ENCODE measurements around the gene THPO.
A peak's percentile ranks its signal among the peaks of the same experiment; 100 is the strongest.

The THPO gene

GRCh38 chr3:184362668-184363546 is 15.1 kb downstream of the THPO start:
- DNase-seq (ENCODE audit: low spot score) = peak; percentile 99

DNA sequence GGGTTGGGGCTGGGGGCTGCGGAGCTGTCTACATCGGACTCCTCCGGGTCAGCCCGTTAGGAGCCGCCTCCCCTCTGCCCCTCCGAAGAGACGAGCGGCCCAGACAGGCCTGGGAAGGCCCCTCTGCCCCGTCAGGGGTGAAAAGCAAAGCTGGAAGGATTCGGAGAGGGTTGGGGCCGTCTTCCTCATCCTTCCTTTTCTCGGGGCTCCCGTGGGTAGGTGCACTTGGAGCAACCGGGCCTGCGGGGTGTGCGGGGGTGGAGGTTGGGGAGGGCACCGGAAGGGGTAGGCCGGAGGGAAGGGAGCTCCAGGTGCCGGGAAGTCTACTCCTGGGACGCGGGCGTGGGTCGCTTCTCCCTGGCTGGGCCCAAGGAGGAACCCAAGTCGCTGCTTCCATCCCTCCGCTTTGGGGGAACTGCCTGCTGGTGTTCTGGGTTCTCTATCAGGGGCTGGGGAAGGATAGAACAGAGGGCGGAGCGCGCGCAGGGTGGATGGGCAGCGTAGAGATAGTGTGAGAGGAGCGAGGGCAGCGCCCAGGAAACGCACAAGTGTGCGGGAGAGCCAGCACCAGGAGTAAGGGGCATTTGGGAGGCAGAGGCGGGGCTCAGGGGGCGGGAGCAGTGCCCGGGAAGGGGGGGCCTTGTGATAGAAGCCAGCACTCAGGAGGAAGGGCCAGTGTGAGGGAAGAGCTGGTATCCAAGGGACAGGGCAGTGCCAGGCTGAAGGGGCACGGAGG is 15.9 kb downstream of the THPO start:
- DNase-seq (ENCODE audit: low spot score) = peak; percentile 66

GRCh38 chr3:184361532-184361931 is 16.5 kb downstream of the THPO start, which contains the start of the genes CLCN2 and POLR2H:
CLCN2 (minus strand) TSS chr3:184361605; CDS start chr3:184361479, 126 bp downstream.
POLR2H (plus strand) TSS chr3:184361710; CDS start chr3:184363493, 1,783 bp downstream.
- peak; percentile 62 for DNase-seq (ENCODE audit: low spot score)

DNA sequence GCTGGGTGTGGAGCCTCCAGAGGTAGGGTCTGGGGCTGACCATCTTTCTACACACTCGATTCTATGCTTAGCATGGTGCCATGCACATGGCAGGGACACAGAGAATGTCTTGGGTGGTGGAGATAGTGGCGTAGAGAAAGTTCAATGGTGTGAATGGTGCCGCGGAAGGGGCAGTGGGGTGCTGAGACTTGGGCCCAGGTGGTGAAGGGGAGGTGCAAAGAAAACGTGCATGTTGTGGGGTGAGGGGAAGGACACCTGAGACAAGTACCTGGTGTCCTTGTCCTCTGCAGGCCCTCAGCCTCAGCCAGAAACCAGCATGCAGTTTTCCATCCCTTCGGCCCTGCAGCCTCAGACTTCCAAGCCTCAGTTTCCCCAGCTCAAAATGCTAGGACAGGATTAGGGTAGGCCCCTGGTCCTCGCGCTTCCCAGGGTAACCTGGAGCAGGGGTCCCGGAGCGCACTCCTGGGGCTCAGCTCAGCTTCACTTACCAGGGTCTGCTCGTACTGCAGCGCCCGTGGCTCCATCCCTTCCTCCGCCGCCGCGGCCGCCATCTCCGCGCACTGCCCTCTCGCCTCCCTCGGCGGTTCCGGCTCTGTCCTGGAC is 17.0 kb downstream of the THPO start:
- no peak for DNase-seq (ENCODE audit: low spot score)

DNA sequence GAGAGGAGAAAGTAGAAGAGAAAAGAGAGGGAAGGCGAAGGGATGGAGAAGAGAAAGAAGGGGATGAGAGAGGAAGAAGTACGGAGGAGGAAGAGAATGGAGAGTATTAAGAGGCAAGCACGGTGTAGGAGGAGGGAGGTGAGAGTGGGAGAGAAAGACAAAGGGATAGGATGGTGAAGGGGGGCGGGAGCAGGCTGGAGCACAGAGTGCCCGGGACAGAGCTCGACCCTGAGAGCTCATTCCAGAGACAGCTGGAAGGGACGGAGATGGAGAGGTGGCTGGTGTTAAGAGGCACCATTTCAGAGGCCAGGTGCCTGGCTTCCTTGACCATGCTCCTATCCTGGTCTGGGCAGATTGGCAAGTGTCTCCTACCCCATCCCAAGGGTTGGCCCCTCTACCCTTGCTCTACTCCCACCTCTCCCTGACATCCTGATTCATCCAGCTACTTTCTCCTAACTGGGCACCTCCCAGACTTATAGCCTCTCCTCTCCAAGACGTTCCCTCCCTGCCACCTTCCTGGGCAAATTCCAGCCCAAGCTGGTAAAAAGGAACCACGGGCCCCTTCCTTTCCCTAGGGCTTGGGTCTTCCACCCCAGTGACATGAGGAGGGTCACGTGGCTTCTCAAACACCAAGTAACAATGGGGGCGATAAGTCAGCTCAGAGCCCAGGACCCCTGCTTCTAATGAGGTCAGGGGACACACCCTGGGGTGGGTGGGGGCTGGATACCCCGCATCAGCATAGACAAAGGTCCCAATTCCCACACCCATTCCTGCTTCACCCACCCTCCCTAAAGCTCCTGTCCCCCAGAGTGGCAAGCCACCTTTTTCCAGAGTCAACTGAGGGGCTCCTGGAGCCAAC is 17.7 kb downstream of the THPO start:
- no peak for DNase-seq (ENCODE audit: low spot score)

- no peak for DNase-seq (ENCODE audit: low spot score)
These were observed 18.4 kb downstream of the THPO start for GRCh38 chr3:184359610-184360009.

- DNase-seq (ENCODE audit: low spot score) = no peak
These were observed 19.1 kb downstream of the THPO start for GRCh38 chr3:184358921-184359350.

DNA sequence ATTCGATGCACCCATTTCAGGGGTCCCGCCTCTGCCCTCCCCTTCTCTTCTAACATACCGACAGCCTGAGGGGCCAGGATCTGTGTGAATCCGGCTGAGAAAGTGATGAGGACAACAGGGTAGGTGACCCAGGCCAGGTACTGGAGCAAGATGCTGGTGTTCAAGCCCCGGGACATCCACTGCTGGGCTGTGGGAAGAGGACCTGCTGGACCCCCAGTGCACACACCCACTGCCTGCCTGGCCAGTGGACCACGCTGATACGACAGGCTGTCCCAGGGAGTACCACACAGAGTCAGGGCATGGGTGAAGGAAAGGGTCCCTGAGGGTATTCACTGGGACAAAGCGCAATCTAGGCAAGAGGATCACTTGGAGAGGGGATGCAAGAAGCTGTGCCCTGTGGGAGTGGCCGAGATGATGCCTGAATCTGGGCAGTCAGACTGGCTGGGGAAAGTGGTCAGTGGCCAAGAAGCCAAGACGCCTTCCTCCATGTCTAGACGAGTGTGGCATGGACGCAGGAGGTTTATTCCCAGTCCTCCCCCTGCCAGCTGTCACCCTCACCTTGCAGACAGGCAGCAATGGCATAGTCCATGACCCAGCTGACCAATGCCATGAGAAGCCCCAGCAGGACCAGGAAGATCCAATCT is 19.8 kb downstream of the THPO start:
- DNase-seq (ENCODE audit: low spot score) = no peak

- no peak for DNase-seq (ENCODE audit: low spot score)
These were observed 20.5 kb downstream of the THPO start for GRCh38 chr3:184357248-184358123.

DNA sequence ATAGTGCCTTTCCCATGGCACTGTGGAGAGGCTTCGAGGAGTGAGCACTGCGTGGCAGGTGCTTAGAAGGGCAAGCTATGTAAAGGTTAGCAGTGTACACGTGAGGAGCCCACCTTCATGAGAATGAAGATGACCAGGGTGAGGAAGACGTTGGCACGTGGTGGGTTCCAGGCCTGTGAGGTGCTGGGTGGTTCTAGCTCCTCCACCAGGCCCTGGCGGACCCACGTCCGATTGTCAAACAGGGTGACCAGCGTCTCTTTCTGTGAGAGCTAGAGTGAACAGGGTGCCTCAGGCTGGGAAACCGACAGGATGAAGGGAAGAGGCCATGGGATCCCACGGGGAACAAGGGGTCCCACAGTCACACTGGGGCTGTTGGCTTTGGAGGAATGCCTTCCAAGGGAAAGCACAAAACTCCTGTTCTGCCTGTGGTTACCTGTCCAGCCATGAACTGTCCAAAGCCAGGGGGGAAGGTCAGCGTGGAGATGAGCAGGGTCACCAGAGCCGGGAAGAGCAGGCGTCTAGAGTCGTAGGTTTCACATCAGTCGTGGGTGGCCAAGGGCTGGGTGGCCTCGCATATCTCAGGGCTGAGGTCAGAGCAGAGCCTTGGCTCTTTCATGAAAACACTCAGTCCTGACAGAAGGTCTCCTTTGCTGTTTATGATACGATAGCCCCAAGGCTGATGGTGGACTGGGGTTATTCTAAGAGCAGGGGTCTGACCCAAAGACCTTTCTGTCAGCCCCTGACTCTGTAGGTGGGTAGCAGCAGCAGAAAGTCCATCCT is 22.6 kb downstream of the THPO start:
- DNase-seq (ENCODE audit: low spot score) = no peak

DNA sequence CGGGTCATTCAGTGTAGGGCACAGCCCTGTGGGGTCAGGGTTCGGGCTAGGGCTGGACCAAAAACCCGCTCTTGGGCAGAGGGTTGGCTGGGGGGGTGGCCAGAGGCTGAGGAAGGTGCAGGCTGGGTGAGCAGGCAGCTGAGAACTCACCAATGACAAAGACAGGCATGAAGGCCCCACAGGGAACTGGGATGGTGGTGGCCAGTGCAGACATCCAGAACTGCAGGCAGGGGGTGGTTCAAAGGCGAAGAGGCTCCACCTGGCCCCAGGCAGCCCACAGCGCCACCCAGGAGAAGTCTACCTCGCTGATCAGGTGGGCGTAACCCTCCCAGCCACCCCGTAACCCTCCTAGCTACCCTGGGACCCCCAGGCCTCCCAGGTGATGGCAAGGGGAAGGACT is 23.3 kb downstream of the THPO start:
- no peak for DNase-seq (ENCODE audit: low spot score)

DNA sequence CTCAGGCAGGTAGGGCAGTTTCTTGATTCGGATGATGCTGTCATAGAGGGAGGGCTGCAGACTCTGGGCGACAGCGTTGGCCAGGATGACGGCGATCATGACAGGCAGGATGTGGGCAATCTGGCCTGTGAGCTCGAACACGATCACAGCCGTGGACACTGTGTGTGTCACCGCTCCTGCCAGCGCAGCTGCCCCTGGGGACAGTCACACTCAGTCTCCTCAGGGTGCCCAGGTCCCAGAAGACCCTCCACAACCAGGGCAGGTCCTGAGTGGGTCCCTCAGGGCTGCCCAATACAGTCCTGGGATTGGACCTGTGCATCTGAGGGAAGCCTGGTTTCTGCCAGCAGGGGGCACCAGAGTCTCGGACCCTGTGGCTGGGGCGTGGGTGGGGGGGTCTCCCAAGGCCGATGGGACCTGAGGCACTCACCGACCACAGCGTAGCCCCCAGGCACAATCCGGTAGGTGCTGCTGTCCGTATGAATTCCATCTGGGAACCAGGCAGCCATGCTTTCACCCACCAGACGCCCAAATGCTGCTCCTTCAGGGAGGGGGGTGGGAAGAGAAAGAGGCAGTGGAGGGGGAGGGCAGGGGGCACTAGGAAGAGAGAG is 23.8 kb downstream of the THPO start:
- DNase-seq (ENCODE audit: low spot score) = no peak

- DNase-seq (ENCODE audit: low spot score) = no peak
These were observed 24.5 kb downstream of the THPO start for GRCh38 chr3:184353546-184353941.

DNA sequence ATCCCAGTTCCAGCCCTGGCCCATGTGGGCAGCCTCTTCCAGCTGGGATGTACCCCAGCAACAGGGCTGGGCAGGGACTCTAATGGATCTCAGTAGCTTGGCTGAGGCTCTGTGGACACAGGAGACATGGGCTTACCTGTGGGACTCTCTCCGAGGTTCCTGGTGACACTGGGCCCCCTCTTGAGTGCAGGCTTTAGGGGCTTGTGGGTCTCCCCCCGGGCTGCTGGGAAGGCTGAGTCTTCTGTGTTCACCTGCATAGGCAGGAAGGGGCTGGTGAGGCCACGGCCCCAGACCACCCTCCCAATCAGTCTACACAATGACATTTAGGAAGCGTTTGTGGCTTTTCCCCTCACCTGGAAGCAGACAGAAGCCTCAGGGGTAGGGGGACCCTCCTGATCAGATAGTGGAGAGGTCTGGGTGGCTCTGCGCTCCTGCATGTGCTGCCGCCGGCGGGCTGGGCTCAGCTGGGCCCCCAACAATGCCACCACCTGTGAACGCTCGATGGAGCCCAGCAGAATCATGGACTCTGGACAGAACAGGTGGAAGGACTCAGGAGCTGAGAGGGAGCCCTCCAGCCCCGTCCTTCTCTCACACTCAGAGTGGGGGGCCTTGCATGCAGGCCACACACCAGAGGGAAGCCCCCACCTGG is 25.0 kb downstream of the THPO start:
- no peak for DNase-seq (ENCODE audit: low spot score)

DNA sequence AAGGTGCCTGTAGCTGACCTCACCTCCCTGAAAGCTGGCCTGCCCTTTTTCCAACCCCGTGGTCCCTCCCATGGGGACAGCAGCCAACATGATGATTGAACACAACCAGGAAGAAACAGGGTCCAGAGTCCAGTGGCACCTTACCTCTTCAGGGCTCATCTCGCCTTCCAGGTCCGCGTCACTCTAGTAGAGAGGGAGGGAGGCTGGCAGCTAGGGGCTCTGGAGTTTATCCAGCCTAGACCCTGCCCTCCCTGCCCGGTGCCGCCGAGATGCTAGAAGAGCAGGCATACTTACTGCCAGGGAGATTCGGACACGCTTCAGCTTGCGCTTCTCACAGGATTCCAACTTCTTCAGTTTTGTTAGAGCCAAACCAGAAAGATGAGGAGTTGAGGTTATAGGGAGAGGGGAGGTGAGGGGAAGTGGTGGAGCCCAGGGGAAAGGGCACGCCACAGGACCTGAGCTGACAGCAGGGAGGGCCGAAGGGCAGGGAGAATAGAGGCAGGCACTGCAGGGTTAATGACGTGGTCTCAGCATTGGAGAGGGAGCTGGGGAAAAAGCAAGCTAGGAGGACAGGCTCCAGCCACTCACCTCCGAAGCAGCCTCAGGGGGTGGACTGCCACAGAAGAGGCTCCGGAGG is 25.7 kb downstream of the THPO start:
- DNase-seq (ENCODE audit: low spot score) = no peak

- no peak for DNase-seq (ENCODE audit: low spot score)
These were observed 26.4 kb downstream of the THPO start for GRCh38 chr3:184351511-184352148.

- no peak for DNase-seq (ENCODE audit: low spot score)
These were observed 27.4 kb downstream of the THPO start for GRCh38 chr3:184350618-184351017.
